B cell (primary cell): Measurements from ENCODE around the gene CDC25C. TPM values are rescaled to one million over a fixed set of nuclear protein-coding genes. Genes with fewer than 3 reads are reported as not detected.

ENCODE experiments used
- ATAC-seq: fragments of 200-7000 bp; cut with Tn5 transposase; one replicate; pipeline ENCODE4 v1.10.0; 2021; ENCODE audit warnings: low read depth, mild to moderate bottlenecking, moderate number of reproducible peaks, moderate library complexity
- CTCF ChIA-PET: fragments of 350-600 bp; sonication (Branson Sonifier 250); formaldehyde crosslinking; loops from one replicate; lab custom pipeline; 2021; ENCODE audit warnings: antibody characterized with exemption, inconsistent platforms; lab: Charles Lee
- POLR2A ChIA-PET: fragments of 350-600 bp; sonication (Branson Sonifier 250); formaldehyde crosslinking; loops from one replicate; lab custom pipeline; 2021; ENCODE audit warnings: antibody characterized with exemption; lab: Charles Lee
- DNase-seq: peaks from one replicate; pipeline ENCODE4 v3.0.0; 2013
- H2AFZ ChIP-seq: 2 replicates; pipeline ENCODE4 v1.6.1; 2012; ENCODE audit warnings: mild to moderate bottlenecking, low read depth, low read length; ENCODE audit not compliant: insufficient read depth, poor library complexity, severe bottlenecking
- H3K27ac ChIP-seq, 2 donors: 1 replicate in 1 of 2; 2 replicates in 1 of 2; pipeline ENCODE4 v1.5.1; 2012 to 2013; ENCODE audit warnings: low read length in 2 of 2, mild to moderate bottlenecking in 2 of 2, moderate library complexity in 1 of 2
- H3K27me3 ChIP-seq, 4 experiments: fragments of 200-600 bp in 1 of 4; sonication (generic) in 1 of 4; replicated peaks in 1 of 4; 1 replicate in 2 of 4; 2 replicates in 2 of 4; pipeline versions ENCODE4 v1.6.1 to v1.7.0; 2013 to 2016; ENCODE audit warnings: low read length in 3 of 4, mild to moderate bottlenecking in 2 of 4, mixed read lengths in 1 of 4, moderate library complexity in 1 of 4; ENCODE audit not compliant: insufficient read depth in 4 of 4, control insufficient read depth in 3 of 4; ENCODE audit errors: control extremely low read depth in 1 of 4
- H3K36me3 ChIP-seq, 2 experiments: replicated peaks in 1 of 2; 1 replicate in 1 of 2; 2 replicates in 1 of 2; pipeline versions ENCODE4 v1.6.1 to v1.7.1; 2013; ENCODE audit warnings: low read length in 1 of 2; ENCODE audit not compliant: insufficient read depth in 2 of 2, control insufficient read depth in 1 of 2; ENCODE audit errors: control extremely low read depth in 1 of 2, extremely low read depth in 1 of 2
- H3K4me1 ChIP-seq, 2 donors: fragments of 200-600 bp in 1 of 2; sonication (generic) in 1 of 2; 1 replicate in 1 of 2; 2 replicates in 1 of 2; pipeline versions ENCODE4 v1.5.1 to v1.6.1; 2013 to 2017; ENCODE audit warnings: low read length in 2 of 2; ENCODE audit not compliant: control insufficient read depth in 2 of 2, insufficient read depth in 2 of 2
- H3K4me2 ChIP-seq: replicated peaks from 2 replicates; pipeline ENCODE3; 2012; ENCODE audit warnings: mild to moderate bottlenecking, low read depth, low read length; ENCODE audit not compliant: poor library complexity, severe bottlenecking
- H3K4me3 ChIP-seq, 5 experiments: fragments of 200-600 bp in 1 of 5; sonication (generic) in 1 of 5; 1 replicate in 3 of 5; 2 replicates in 2 of 5; pipeline versions ENCODE4 v1.5.1 to v1.7.0; 2011 to 2016; ENCODE audit warnings: low read length in 4 of 5, mild to moderate bottlenecking in 4 of 5, low read depth in 2 of 5, control low read depth in 1 of 5, moderate library complexity in 1 of 5; ENCODE audit not compliant: insufficient read depth in 1 of 5; ENCODE audit errors: control extremely low read depth in 1 of 5, extremely low read depth in 1 of 5
- H3K79me2 ChIP-seq: fragments of 200-600 bp; sonication (generic); one replicate; pipeline ENCODE4 v1.6.0; 2016; ENCODE audit warnings: low read length; ENCODE audit not compliant: control insufficient read depth, insufficient read depth
- H3K9ac ChIP-seq: fragments of 200-600 bp; sonication (generic); 2 replicates; pipeline ENCODE4 v1.6.1; 2017; ENCODE audit warnings: mild to moderate bottlenecking, low read length, moderate library complexity
- H3K9me3 ChIP-seq, 3 donors: one replicate each; pipeline versions ENCODE4 v1.6.1 to v1.7.1; 2013; ENCODE audit warnings: low read length in 2 of 3; ENCODE audit not compliant: control insufficient read depth in 2 of 3, insufficient read depth in 1 of 3; ENCODE audit errors: control extremely low read depth in 1 of 3
- H4K20me1 ChIP-seq: 2 replicates; pipeline ENCODE4 v1.6.0; 2012; ENCODE audit warnings: mild to moderate bottlenecking, low read length; ENCODE audit not compliant: insufficient read depth, control insufficient read depth, poor library complexity, severe bottlenecking
- H3K27ac Mint-ChIP-seq: one replicate; pipeline ENCODE4 v1.8.0; 2021; ENCODE audit warnings: mixed read lengths
- H3K27me3 Mint-ChIP-seq: one replicate; pipeline ENCODE4 v1.8.0; 2021; ENCODE audit warnings: mixed read lengths
- H3K4me1 Mint-ChIP-seq: one replicate; pipeline ENCODE4 v1.8.0; 2021; ENCODE audit warnings: mixed read lengths
- H3K4me3 Mint-ChIP-seq: one replicate; pipeline ENCODE4 v1.8.0; 2021; ENCODE audit warnings: mixed read lengths
- H3K9me3 Mint-ChIP-seq: one replicate; pipeline ENCODE4 v1.8.0; 2022; ENCODE audit warnings: mixed read lengths; ENCODE audit not compliant: insufficient read depth
- EZH2 ChIP-seq: IDR thresholded peaks from 2 replicates; pipeline ENCODE4 v1.6.1; 2012; ENCODE audit warnings: borderline replicate concordance, low read depth, mild to moderate bottlenecking, moderate library complexity, low read length; ENCODE audit not compliant: insufficient read depth, poor library complexity, severe bottlenecking
- WGBS: methylation state at CpG from one replicate; pipeline ENCODE4 v1.1.5; 2013; ENCODE audit warnings: missing lambda C conversion rate; ENCODE audit not compliant: insufficient coverage; 5-methylcytosine and 5-hydroxymethylcytosine counted together
- intact Hi-C: fragments of 100-400 bp; cut with micrococcal nuclease; formaldehyde crosslinking; loops from one replicate; pipeline ENCODE4 v1.10.0; 2022
- polyA plus RNA-seq: library from polyadenylated mRNA; depleted of rRNA; stranded (reverse); fragments of >200 nt; gene quantifications from 2 replicates; pipeline ENCODE4 v1.2.3, GENCODE V29; 2012
- total RNA-seq, 2 donors: library from RNA; stranded (reverse); fragments of 120-200 nt in 1 of 2; gene quantifications; 1 replicate in 1 of 2; 2 replicates in 1 of 2; pipeline versions ENCODE4 v1.2.3 to v1.2.4, GENCODE V29; 2013 to 2022
- TF ChIP-seq, protein P1 (sequence below): fragments of 200-600 bp; IDR thresholded peaks from one replicate; pipeline ENCODE4 v1.8.0; 2022; ENCODE audit warnings: antibody characterized with exemption, mild to moderate bottlenecking

CDC25C gene
- total and polyA plus RNA-seq, 2 donors (not counting 1 experiment from before 2014, with no cell fraction given): 0.03 TPM; not detected in 1

DNA sequence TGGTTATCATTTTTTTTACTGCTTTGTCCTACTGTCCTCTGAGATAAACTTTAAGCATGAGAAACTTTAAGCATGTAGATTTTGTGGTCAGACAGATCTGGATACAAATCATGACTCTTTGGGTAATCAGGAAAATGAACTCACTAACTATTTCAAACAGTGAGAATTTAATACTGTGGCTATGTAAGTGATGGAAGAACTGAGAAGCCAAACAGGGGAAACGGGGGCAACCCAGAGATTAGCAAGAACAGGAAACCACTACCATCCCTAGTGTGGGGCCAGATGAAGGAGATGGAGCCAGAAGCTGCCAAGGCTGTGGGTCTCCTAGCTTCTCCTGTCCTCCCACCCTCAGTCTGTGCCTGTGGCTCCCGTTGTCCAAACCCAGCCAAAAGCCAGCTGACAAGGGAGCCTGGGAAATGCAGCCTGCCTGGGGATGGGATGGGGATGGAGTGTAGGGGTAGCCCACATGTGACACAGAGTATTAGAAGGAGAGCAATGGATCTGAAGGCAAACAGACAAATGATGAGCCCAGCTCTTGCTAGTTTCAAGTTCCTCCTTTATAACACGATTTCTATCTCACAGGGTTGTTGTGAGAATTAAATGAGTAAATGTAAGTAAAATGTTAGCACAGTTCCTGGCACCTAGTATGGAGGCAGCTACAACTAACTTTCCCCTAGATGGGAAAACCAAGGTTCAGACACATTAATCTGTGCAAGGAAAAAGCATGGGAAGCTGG, 90.8 kb downstream of the CDC25C start:
- DNase-seq (peak; percentile 26), ATAC-seq (no peak)
- H3K27ac Mint-ChIP-seq: no peak overlapping the region
- Histone ChIP-seq H3K4me2 (peak overlapping the region; percentile 88), H3K79me2 (no peaks in the 10 kb centered on the region), H3K4me3 (peak overlapping the region in 1 of 5 experiments; percentile 56), H3K9me3 (peaks cover 0 to 4% (median 0%) of the 10 kb centered on the region in 3 donors), H3K27ac (no peak overlapping the region), H4K20me1 (no peaks in the 10 kb centered on the region), H3K9ac (peak overlapping the region; percentile 62), H3K27me3 (peaks cover 0 to 50% (median 41%) of the 10 kb centered on the region in 4 experiments), H3K4me1 (peaks cover 17 to 21% of the 10 kb centered on the region in 2 donors), H2AFZ (no peak overlapping the region), H3K36me3 (no peaks in the 10 kb centered on the region)
- no peaks in the 10 kb centered on the region for H3K9me3 Mint-ChIP-seq
- peak overlapping the region; percentile 83 for H3K4me3 Mint-ChIP-seq
- WGBS: no CpG with 5 or more reads among the region's 3 CpGs
- peaks cover 47% of the 10 kb centered on the region for H3K27me3 Mint-ChIP-seq
- POLR2A ChIA-PET: interaction anchor here (0.7 kb wide), 1 partner anchor 11 kb away, joined by 7 read pairs; no protein-coding TSS in a partner anchor
- H3K4me1 Mint-ChIP-seq: peaks cover 19% of the 10 kb centered on the region
- CTCF ChIA-PET: interaction anchor here (0.5 kb wide), 1 partner anchor 11 kb away, joined by 3 read pairs; no protein-coding TSS in a partner anchor
- intact Hi-C loops: no loop called here
- no peak for TF ChIP-seq EZH2

DNA sequence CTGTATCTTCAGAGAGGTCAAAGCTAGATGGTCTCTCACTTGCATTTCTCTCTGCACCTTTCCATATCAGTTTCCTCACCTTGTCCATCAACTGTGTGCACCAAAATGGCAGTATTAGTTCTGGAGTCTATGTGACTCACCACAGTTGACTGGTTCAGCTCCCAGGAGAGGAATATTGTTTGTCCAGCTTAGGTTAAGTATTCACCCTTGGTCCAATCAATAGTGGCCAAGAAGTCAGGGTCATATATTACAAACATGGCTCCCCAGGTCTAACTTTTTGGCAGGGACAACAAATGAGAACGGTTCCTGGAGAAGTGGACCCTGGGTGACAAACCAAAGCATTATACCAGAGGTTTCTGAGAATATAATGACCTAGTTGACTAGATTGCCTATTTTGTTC, 93.6 kb downstream of the CDC25C start:
- 100% methylated on average over 1 of the region's 1 CpG for WGBS
- Mint-ChIP-seq H3K27ac (no peak overlapping the region), H3K9me3 (no peaks in the 10 kb centered on the region), H3K4me1 (peaks cover 19% of the 10 kb centered on the region), H3K4me3 (no peak overlapping the region), H3K27me3 (peaks cover 38% of the 10 kb centered on the region)
- Histone ChIP-seq H3K79me2 (no peaks in the 10 kb centered on the region), H3K36me3 (no peaks in the 10 kb centered on the region), H3K27ac (no peak overlapping the region), H3K4me1 (peaks cover 17 to 21% of the 10 kb centered on the region in 2 donors), H3K27me3 (peaks cover 0 to 41% (median 35%) of the 10 kb centered on the region in 4 experiments), H3K4me2 (no peak overlapping the region), H3K4me3 (no peak overlapping the region), H3K9me3 (peaks cover 0 to 4% (median 0%) of the 10 kb centered on the region in 3 donors), H4K20me1 (no peaks in the 10 kb centered on the region), H3K9ac (no peak overlapping the region), H2AFZ (no peak overlapping the region)
- no peak for DNase-seq
- TF ChIP-seq EZH2: no peak
- TF ChIP-seq, protein P1, sequence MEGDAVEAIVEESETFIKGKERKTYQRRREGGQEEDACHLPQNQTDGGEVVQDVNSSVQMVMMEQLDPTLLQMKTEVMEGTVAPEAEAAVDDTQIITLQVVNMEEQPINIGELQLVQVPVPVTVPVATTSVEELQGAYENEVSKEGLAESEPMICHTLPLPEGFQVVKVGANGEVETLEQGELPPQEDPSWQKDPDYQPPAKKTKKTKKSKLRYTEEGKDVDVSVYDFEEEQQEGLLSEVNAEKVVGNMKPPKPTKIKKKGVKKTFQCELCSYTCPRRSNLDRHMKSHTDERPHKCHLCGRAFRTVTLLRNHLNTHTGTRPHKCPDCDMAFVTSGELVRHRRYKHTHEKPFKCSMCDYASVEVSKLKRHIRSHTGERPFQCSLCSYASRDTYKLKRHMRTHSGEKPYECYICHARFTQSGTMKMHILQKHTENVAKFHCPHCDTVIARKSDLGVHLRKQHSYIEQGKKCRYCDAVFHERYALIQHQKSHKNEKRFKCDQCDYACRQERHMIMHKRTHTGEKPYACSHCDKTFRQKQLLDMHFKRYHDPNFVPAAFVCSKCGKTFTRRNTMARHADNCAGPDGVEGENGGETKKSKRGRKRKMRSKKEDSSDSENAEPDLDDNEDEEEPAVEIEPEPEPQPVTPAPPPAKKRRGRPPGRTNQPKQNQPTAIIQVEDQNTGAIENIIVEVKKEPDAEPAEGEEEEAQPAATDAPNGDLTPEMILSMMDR: no peak
- intact Hi-C loops: no loop called here
- CTCF ChIA-PET: no interaction called here
- ATAC-seq: no peak
- POLR2A ChIA-PET: no interaction called here

Other genes starting within 250 kb of the CDC25C start
- gene WNT8A, start 247.8 kb downstream of the CDC25C start, total RNA-seq: not detected in 2 replicates
- not detected in 2 replicates for gene WNT8A, start 247.8 kb downstream of the CDC25C start, polyA plus RNA-seq
- gene NME5, start 192.4 kb downstream of the CDC25C start, total RNA-seq: not detected in 2 replicates
- not detected in 2 replicates for gene NME5, start 192.4 kb downstream of the CDC25C start, polyA plus RNA-seq
- gene BRD8, start 153.2 kb downstream of the CDC25C start, total RNA-seq: 98.9 and 114 TPM in 2 replicates
- 22.9 and 24.8 TPM in 2 replicates for gene BRD8, start 153.2 kb downstream of the CDC25C start, polyA plus RNA-seq
- gene KIF20A, start 152.7 kb downstream of the CDC25C start, total RNA-seq: 0.47 TPM in 1 of 2 replicates, not detected in the other
- 0.07 and 0.13 TPM in 2 replicates for gene KIF20A, start 152.7 kb downstream of the CDC25C start, polyA plus RNA-seq
- 29.7 and 35.4 TPM in 2 replicates for gene CDC23, start 118.5 kb downstream of the CDC25C start, total RNA-seq
- 11.8 and 18.3 TPM in 2 replicates for gene CDC23, start 118.5 kb downstream of the CDC25C start, polyA plus RNA-seq
- not detected in 2 replicates for gene GFRA3, start 57.2 kb downstream of the CDC25C start, total RNA-seq
- gene GFRA3, start 57.2 kb downstream of the CDC25C start, polyA plus RNA-seq: not detected in 2 replicates
- gene FAM53C, start 6.5 kb upstream of the CDC25C start, total RNA-seq: 29.3 and 29.8 TPM in 2 replicates
- 44.9 and 62.9 TPM in 2 replicates for gene FAM53C, start 6.5 kb upstream of the CDC25C start, polyA plus RNA-seq
- 99.9 and 110 TPM in 2 replicates for gene KDM3B, start 20.9 kb upstream of the CDC25C start, total RNA-seq
- gene KDM3B, start 20.9 kb upstream of the CDC25C start, polyA plus RNA-seq: 41.8 and 59.8 TPM in 2 replicates
- 0.20 and 0.44 TPM in 2 replicates for gene REEP2, start 107.3 kb upstream of the CDC25C start, total RNA-seq
- gene REEP2, start 107.3 kb upstream of the CDC25C start, polyA plus RNA-seq: not detected in 2 replicates
- 12.9 and 13.7 TPM in 2 replicates for gene EGR1, start 133.7 kb upstream of the CDC25C start, total RNA-seq
- 80.6 and 212 TPM in 2 replicates for gene EGR1, start 133.7 kb upstream of the CDC25C start, polyA plus RNA-seq
- 50.5 and 50.8 TPM in 2 replicates for gene ETF1, start 211.4 kb upstream of the CDC25C start, total RNA-seq
- gene ETF1, start 211.4 kb upstream of the CDC25C start, polyA plus RNA-seq: 10.2 and 51.9 TPM in 2 replicates
- gene HSPA9, start 243.6 kb upstream of the CDC25C start, total RNA-seq: 139 and 142 TPM in 2 replicates
- gene HSPA9, start 243.6 kb upstream of the CDC25C start, polyA plus RNA-seq: 66.5 and 175 TPM in 2 replicates